Posterior cingulate gyrus (tissue), 11 donors: Measurements from ENCODE around the gene EML6.
"Not testable (repeated sequence)": the region's sequence is repeated elsewhere in the genome, so short reads cannot be mapped to it uniquely, and the experiment has no call there.

ENCODE experiments used
- DNase-seq, 10 donors: peaks; one replicate each; pipeline versions ENCODE4 v3.0.0 to v3.0.0-alpha.2; 2020 to 2021; ENCODE audit warnings: mixed read lengths in 3 of 10
- intact Hi-C: fragments of 100-400 bp; cut with DNase I; formaldehyde crosslinking; loops from one replicate; pipeline ENCODE4 v1.15.1; 2023

Gene EML6

GRCh38 chr2:54866179-54866578, 142.7 kb downstream of the EML6 start:
- intact Hi-C loops, result no loop called here
- no peak for DNase-seq

GRCh38 chr2:54866868-54867267, 143.4 kb downstream of the EML6 start:
- no peak for DNase-seq
- intact Hi-C loops, result no loop called here

GRCh38 chr2:54867457-54867856, 144.0 kb downstream of the EML6 start:
- no peak for DNase-seq
- intact Hi-C loops, result no loop called here

GRCh38 chr2:54871457-54872107, 148.1 kb downstream of the EML6 start:
- no peak for DNase-seq
- intact Hi-C loops, result no loop called here

GRCh38 chr2:54872780-54873179, 149.3 kb downstream of the EML6 start:
- DNase-seq, result no peak
- intact Hi-C loops, result no loop called here

GRCh38 chr2:54873236-54873635, 149.8 kb downstream of the EML6 start:
- DNase-seq, intact Hi-C loops: not testable (repeated sequence)

- intact Hi-C loops, result no loop called here
Measured at GRCh38 chr2:54876764-54877163, 153.3 kb downstream of the EML6 start.

GRCh38 chr2:54878182-54878581, 154.7 kb downstream of the EML6 start:
- no peak for DNase-seq
- intact Hi-C loops, result no loop called here

More at GRCh38 chr2:54876764-54877163, 153.3 kb downstream of the EML6 start:
- no peak for DNase-seq

GRCh38 chr2:54879032-54879431, 155.6 kb downstream of the EML6 start:
- intact Hi-C loops, result no loop called here
- DNase-seq, result no peak

- intact Hi-C loops, result no loop called here
- no peak for DNase-seq
Measured at GRCh38 chr2:54879598-54880332, 156.3 kb downstream of the EML6 start.

GRCh38 chr2:54880428-54880827, 157.0 kb downstream of the EML6 start:
- no peak for DNase-seq
- intact Hi-C loops, result no loop called here

GRCh38 chr2:54881759-54882158, 158.3 kb downstream of the EML6 start:
- DNase-seq, result peak in 4 of 10 donors; percentile 48 to 91 (median 74)
- intact Hi-C loops, result no loop called here

GRCh38 chr2:54885891-54886290, 162.4 kb downstream of the EML6 start:
- intact Hi-C loops, result no loop called here
- no peak for DNase-seq

GRCh38 chr2:54887850-54888545, 164.5 kb downstream of the EML6 start:
- DNase-seq, result no peak
- intact Hi-C loops, result no loop called here

GRCh38 chr2:54889053-54889452, 165.6 kb downstream of the EML6 start:
- intact Hi-C loops, result no loop called here
- DNase-seq, result no peak

- intact Hi-C loops, result loop anchor here (10.0 kb wide), 1 partner anchor 153 kb away; no protein-coding TSS in a partner anchor
Measured at GRCh38 chr2:54891909-54892308, 168.4 kb downstream of the EML6 start.

GRCh38 chr2:54894467-54894866, 171.0 kb downstream of the EML6 start:
- intact Hi-C loops, result loop anchor here (10.0 kb wide), 1 partner anchor 150 kb away; no protein-coding TSS in a partner anchor
- peak in 2 of 10 donors; percentile 27 to 81 for DNase-seq

More at GRCh38 chr2:54891909-54892308, 168.4 kb downstream of the EML6 start:
- no peak for DNase-seq

- DNase-seq, result no peak
- intact Hi-C loops, result loop anchor here (10.0 kb wide), 1 partner anchor 149 kb away; no protein-coding TSS in a partner anchor
Measured at GRCh38 chr2:54895730-54896129, 172.3 kb downstream of the EML6 start.

GRCh38 chr2:54897420-54898310, 174.2 kb downstream of the EML6 start:
- DNase-seq, result no peak
- intact Hi-C loops, result loop anchor here (10.0 kb wide), 1 partner anchor 147 kb away; no protein-coding TSS in a partner anchor
